A673 (cell line): Measurements from ENCODE around the gene ZNF74.
"Not testable (repeated sequence)": the region's sequence is repeated elsewhere in the genome, so short reads cannot be mapped to it uniquely, and the experiment has no call there.

Source experiments
- CTCF ChIP-seq: fragments of 300-800, 200-600 bp; sonication (generic); conservative IDR thresholded peaks from 2 replicates; pipeline ENCODE4 v1.5.1; 2017; ENCODE audit warnings: low read depth, mild to moderate bottlenecking, antibody characterized with exemption, low read length, moderate library complexity, mixed read lengths
- EZH2 ChIP-seq: fragments of 200-600 bp; sonication (generic); IDR thresholded peaks from 2 replicates; pipeline ENCODE4 v1.6.1; 2017; ENCODE audit warnings: borderline replicate concordance, low read depth, mild to moderate bottlenecking, mixed read lengths, antibody characterized with exemption, low read length; ENCODE audit not compliant: poor library complexity, severe bottlenecking

GRCh38 chr22:20360261-20360660 lies 33.7 kb upstream of the ZNF74 start:
- not testable (repeated sequence) for TF ChIP-seq CTCF, EZH2
